Measurements from ENCODE around the gene NADK2.

NADK2 gene

GRCh38 chr5:36279054-36279698, 37.5 kb upstream of the NADK2 start:
- H3K4me2 ChIP-seq (ENCODE audit: low read length): no peak overlapping the region
- no peaks in the 10 kb centered on the region for H3K79me2 ChIP-seq (ENCODE audit: low read length)
- H3K4me3 ChIP-seq (ENCODE audit: low read length): no peak overlapping the region
- H3K27me3 ChIP-seq (ENCODE audit: low read depth, low read length): no peaks in the 10 kb centered on the region
- H2AFZ ChIP-seq (ENCODE audit: low read depth, low read length): no peak overlapping the region
- no peak overlapping the region for H3K9ac ChIP-seq (ENCODE audit: low read length)
- H3K9me3 ChIP-seq (ENCODE audit: insufficient read depth, low read length): no peaks in the 10 kb centered on the region
- H3K4me1 ChIP-seq (ENCODE audit: low read length): peaks cover 7% of the 10 kb centered on the region; the same call in 1 of the 2 replicates
- H4K20me1 ChIP-seq (ENCODE audit: insufficient read depth, low read length): no peaks in the 10 kb centered on the region
- H3K27ac ChIP-seq (ENCODE audit: low read length): no peak overlapping the region
- TF ChIP-seq EZH2phosphoT487 (IDR thresholded peaks at IDR 0.05; ENCODE audit: low read depth) (no peak), CTCF (IDR thresholded peaks at IDR 0.05; ENCODE audit: low read depth, low read length) (no peak)
- no peaks in the 10 kb centered on the region for H3K36me3 ChIP-seq (replicated peaks; ENCODE audit: low read depth, low read length)

- Histone ChIP-seq H3K36me3 (replicated peaks; ENCODE audit: low read depth, low read length) (no peaks in the 10 kb centered on the region), H3K79me2 (ENCODE audit: low read length) (no peaks in the 10 kb centered on the region), H3K9ac (ENCODE audit: low read length) (no peak overlapping the region), H3K27ac (ENCODE audit: low read length) (no peak overlapping the region), H3K4me1 (ENCODE audit: low read length) (peaks cover 3% of the 10 kb centered on the region; the same call in 1 of the 2 replicates), H4K20me1 (ENCODE audit: insufficient read depth, low read length) (no peaks in the 10 kb centered on the region), H3K9me3 (ENCODE audit: insufficient read depth, low read length) (no peaks in the 10 kb centered on the region), H3K4me2 (ENCODE audit: low read length) (no peak overlapping the region; the same call in 1 of the 2 replicates), H2AFZ (ENCODE audit: low read depth, low read length) (no peak overlapping the region), H3K27me3 (ENCODE audit: low read depth, low read length) (no peaks in the 10 kb centered on the region), H3K4me3 (ENCODE audit: low read length) (no peak overlapping the region)
- TF ChIP-seq CTCF (IDR thresholded peaks at IDR 0.05; ENCODE audit: low read depth, low read length): no peak
- TF ChIP-seq EZH2phosphoT487 (IDR thresholded peaks at IDR 0.05; ENCODE audit: low read depth): no peak
These were observed 35.9 kb upstream of the NADK2 start for GRCh38 chr5:36277521-36278176.

GRCh38 chr5:36276864-36277263, 35.1 kb upstream of the NADK2 start:
- TF ChIP-seq CTCF (IDR thresholded peaks at IDR 0.05; ENCODE audit: low read depth, low read length) (no peak), EZH2phosphoT487 (IDR thresholded peaks at IDR 0.05; ENCODE audit: low read depth) (no peak)
- peaks cover 3% of the 10 kb centered on the region; the same call in 1 of the 2 replicates for H3K4me1 ChIP-seq (ENCODE audit: low read length)
- H3K9ac ChIP-seq (ENCODE audit: low read length): no peak overlapping the region
- no peaks in the 10 kb centered on the region for H3K9me3 ChIP-seq (ENCODE audit: insufficient read depth, low read length)
- H3K4me2 ChIP-seq (ENCODE audit: low read length): no peak overlapping the region
- no peaks in the 10 kb centered on the region for H3K36me3 ChIP-seq (replicated peaks; ENCODE audit: low read depth, low read length)
- no peak overlapping the region for H2AFZ ChIP-seq (ENCODE audit: low read depth, low read length)
- no peaks in the 10 kb centered on the region for H4K20me1 ChIP-seq (ENCODE audit: insufficient read depth, low read length)
- no peaks in the 10 kb centered on the region for H3K79me2 ChIP-seq (ENCODE audit: low read length)
- H3K4me3 ChIP-seq (ENCODE audit: low read length): no peak overlapping the region
- H3K27me3 ChIP-seq (ENCODE audit: low read depth, low read length): no peaks in the 10 kb centered on the region
- H3K27ac ChIP-seq (ENCODE audit: low read length): no peak overlapping the region

GRCh38 chr5:36273809-36274526, 32.2 kb upstream of the NADK2 start:
- Histone ChIP-seq H3K4me3 (ENCODE audit: low read length) (no peak overlapping the region), H3K4me1 (ENCODE audit: low read length) (peaks cover 3% of the 10 kb centered on the region; the same call in 1 of the 2 replicates), H3K79me2 (ENCODE audit: low read length) (no peaks in the 10 kb centered on the region), H3K27ac (ENCODE audit: low read length) (no peak overlapping the region), H2AFZ (ENCODE audit: low read depth, low read length) (no peak overlapping the region), H3K9ac (ENCODE audit: low read length) (no peak overlapping the region), H3K4me2 (ENCODE audit: low read length) (no peak overlapping the region), H3K9me3 (ENCODE audit: insufficient read depth, low read length) (no peaks in the 10 kb centered on the region), H3K27me3 (ENCODE audit: low read depth, low read length) (no peaks in the 10 kb centered on the region), H3K36me3 (replicated peaks; ENCODE audit: low read depth, low read length) (no peaks in the 10 kb centered on the region), H4K20me1 (ENCODE audit: insufficient read depth, low read length) (no peaks in the 10 kb centered on the region)
- TF ChIP-seq CTCF (IDR thresholded peaks at IDR 0.05; ENCODE audit: low read depth, low read length) (no peak), EZH2phosphoT487 (IDR thresholded peaks at IDR 0.05; ENCODE audit: low read depth) (no peak)

Measured in OCI-LY3 (cell line).